Measurements from ENCODE around the gene ADGB.

DNA sequence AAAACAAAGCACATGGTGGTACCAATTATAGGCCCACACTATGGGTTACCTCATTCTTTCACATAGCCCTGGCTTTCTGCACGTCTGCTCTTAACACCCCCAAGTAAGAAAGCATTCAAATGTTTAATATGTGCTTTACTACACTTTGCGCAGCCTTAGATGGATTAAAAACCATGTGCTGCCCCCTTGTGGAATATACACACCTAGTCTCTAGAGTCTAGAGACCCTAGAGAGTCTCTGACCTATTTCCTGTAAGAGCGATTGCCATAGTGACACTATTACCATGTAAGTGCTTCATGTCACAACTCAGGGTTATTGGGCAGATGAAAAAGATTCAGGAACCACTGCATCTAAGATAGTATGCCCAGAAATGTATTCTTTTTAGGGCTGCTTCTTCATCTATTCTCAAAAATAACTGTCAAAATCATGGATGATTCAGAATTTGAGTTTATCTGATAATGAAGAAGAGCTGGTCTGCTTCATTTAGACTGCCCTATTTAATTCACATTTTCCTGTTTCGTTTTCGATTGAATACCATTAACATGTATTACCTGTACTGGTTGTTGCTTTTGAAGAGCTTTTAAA, 186.3 kb downstream of the ADGB start:
- TF ChIP-seq POLR2AphosphoS5 (IDR thresholded peaks at IDR 0.05; ENCODE audit: low read depth, low read length) = no peak
- no peak for TF ChIP-seq TAF1 (IDR thresholded peaks at IDR 0.05; ENCODE audit: low read depth, low read length)
- TF ChIP-seq POLR2A (IDR thresholded peaks at IDR 0.05; ENCODE audit: low read depth, low read length) = no peak
- no peak for TF ChIP-seq PAX5 (IDR thresholded peaks at IDR 0.05; ENCODE audit: insufficient read depth, low read length, severe bottlenecking)
- TF ChIP-seq POU2F2 (IDR thresholded peaks at IDR 0.05; ENCODE audit: low read depth, low read length) = no peak

Measured in GM12891 (cell line).